Thoracic aorta (tissue), 2 donors: ENCODE data around the gene ACTR10. TPM values are rescaled to one million over a fixed set of nuclear protein-coding genes. Genes with fewer than 3 reads are reported as not detected.

Experiments used
- ATAC-seq: fragments of 150-250 bp; one replicate; pipeline ENCODE4 v1.8.0; 2017; ENCODE audit warnings: low read depth; ENCODE audit not compliant: insufficient number of reproducible peaks, low FRiP score
- DNase-seq: peaks from one replicate; pipeline ENCODE4 v3.0.0-alpha.2; 2020; ENCODE audit warnings: low spot score
- H3K27ac ChIP-seq, 2 donors: fragments of 200-600 bp; sonication (generic); 1 replicate in 1 of 2; 2 replicates in 1 of 2; pipeline ENCODE4 v1.5.1; 2016; ENCODE audit warnings: mild to moderate bottlenecking in 2 of 2, moderate library complexity in 2 of 2
- H3K27me3 ChIP-seq: fragments of 200-600 bp; sonication (generic); replicated peaks from 2 replicates; pipeline ENCODE4 v1.6.0; 2016; ENCODE audit warnings: mild to moderate bottlenecking; ENCODE audit not compliant: insufficient read depth
- H3K36me3 ChIP-seq: fragments of 200-600 bp; sonication (generic); one replicate; pipeline ENCODE4 v1.5.1; 2016
- H3K4me1 ChIP-seq, 2 donors: fragments of 200-600 bp; sonication (generic); 1 replicate in 1 of 2; 2 replicates in 1 of 2; pipeline versions ENCODE4 v1.5.1 to v1.6.0; 2016; ENCODE audit warnings: low read depth in 2 of 2, mild to moderate bottlenecking in 1 of 2; ENCODE audit not compliant: control insufficient read depth in 1 of 2
- H3K4me3 ChIP-seq: fragments of 200-600 bp; sonication (generic); 2 replicates; pipeline ENCODE4 v1.5.1; 2016; ENCODE audit warnings: mild to moderate bottlenecking
- H3K9me3 ChIP-seq: fragments of 200-600 bp; sonication (generic); 2 replicates; pipeline ENCODE4 v1.5.1; 2016
- total RNA-seq, 2 donors: library from RNA; depleted of rRNA; stranded (reverse); fragments of >200 nt; gene quantifications; one replicate each; pipeline versions ENCODE4 v1.1.0 to v1.2.3, GENCODE V29; 2016
- TF ChIP-seq, protein P1 (sequence below): fragments of 200-600 bp; sonication (generic); IDR thresholded peaks from one replicate; pipeline ENCODE4 v1.5.1; 2019; ENCODE audit warnings: antibody characterized with exemption

The ACTR10 gene
- total RNA-seq, 2 donors from 2014 or later = 78.5 to 79.7 TPM

DNA sequence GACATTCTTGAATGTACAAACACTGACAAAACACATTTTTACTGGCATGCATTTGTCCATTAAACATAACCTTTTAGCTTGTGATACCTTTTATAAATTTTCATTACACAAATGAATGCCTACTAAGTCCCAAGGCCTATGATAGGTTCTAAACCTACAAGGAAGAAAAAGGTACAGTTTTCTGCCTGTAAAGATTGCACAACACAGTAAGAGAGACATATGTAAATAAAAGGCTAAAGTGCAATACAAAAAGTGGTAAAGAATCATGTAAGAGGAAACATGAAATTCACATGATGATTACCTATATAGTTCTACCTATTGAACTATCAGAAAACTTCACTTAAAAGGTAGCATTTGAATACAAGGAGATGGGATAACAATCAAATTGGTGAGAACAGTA, 83.8 kb downstream of the ACTR10 start:
- Histone ChIP-seq H3K27ac (no peak overlapping the region), H3K4me1 (peaks cover 33 to 64% of the 10 kb centered on the region in 2 donors)

DNA sequence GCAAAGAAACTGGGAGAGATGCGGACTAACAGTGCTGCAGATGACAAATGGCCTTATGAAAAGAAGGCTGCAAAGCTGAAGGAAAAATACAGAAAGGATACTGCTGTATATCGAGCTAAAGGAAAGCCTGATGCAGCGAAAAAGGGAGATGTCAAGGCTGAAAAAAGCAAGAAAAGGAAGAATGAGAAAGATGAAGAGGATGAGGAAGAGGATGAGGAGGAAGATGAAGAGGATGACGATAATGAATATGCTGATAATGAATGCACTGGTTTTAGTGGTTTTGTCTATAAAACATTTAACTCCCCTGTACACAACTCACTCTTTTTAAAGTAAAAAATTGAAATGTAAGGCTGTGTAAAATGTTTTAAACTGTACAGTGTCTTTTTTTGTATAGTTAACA, 85.2 kb downstream of the ACTR10 start:
- no peak for ATAC-seq
- DNase-seq = no peak
- Histone ChIP-seq H3K4me1 (peaks cover 33 to 70% of the 10 kb centered on the region in 2 donors), H3K27ac (no peak overlapping the region), H3K9me3 (no peaks in the 10 kb centered on the region), H3K27me3 (no peaks in the 10 kb centered on the region), H3K36me3 (peaks cover 13% of the 10 kb centered on the region), H3K4me3 (no peak overlapping the region)
- TF ChIP-seq, protein P1, sequence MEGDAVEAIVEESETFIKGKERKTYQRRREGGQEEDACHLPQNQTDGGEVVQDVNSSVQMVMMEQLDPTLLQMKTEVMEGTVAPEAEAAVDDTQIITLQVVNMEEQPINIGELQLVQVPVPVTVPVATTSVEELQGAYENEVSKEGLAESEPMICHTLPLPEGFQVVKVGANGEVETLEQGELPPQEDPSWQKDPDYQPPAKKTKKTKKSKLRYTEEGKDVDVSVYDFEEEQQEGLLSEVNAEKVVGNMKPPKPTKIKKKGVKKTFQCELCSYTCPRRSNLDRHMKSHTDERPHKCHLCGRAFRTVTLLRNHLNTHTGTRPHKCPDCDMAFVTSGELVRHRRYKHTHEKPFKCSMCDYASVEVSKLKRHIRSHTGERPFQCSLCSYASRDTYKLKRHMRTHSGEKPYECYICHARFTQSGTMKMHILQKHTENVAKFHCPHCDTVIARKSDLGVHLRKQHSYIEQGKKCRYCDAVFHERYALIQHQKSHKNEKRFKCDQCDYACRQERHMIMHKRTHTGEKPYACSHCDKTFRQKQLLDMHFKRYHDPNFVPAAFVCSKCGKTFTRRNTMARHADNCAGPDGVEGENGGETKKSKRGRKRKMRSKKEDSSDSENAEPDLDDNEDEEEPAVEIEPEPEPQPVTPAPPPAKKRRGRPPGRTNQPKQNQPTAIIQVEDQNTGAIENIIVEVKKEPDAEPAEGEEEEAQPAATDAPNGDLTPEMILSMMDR = no peak

More for the DNA sequence above, 83.8 kb downstream of the ACTR10 start:
- peaks cover 7% of the 10 kb centered on the region for H3K36me3 ChIP-seq
- DNase-seq = no peak
- H3K4me3 ChIP-seq = no peak overlapping the region
- TF ChIP-seq, protein P1 = no peak
- no peaks in the 10 kb centered on the region for H3K9me3 ChIP-seq
- ATAC-seq = no peak
- no peaks in the 10 kb centered on the region for H3K27me3 ChIP-seq

Other genes with a start within 250 kb of the ACTR10 start
- gene ARMH4, start 47.9 kb upstream of the ACTR10 start, total RNA-seq = 10 to 100 TPM; 10.0 to 10.8 TPM
- 10 to 100 TPM; 91.5 to 93.0 TPM for gene PSMA3, start 44.7 kb downstream of the ACTR10 start, total RNA-seq
- gene ARID4A, start 98.4 kb downstream of the ACTR10 start, total RNA-seq = 10 to 100 TPM; 10.4 to 38.0 TPM
- gene TOMM20L, start 195.8 kb downstream of the ACTR10 start, total RNA-seq = not detected
- 10 to 100 TPM; 43.9 to 87.1 TPM for gene TIMM9, start 227.4 kb downstream of the ACTR10 start, total RNA-seq
- gene KIAA0586, start 227.6 kb downstream of the ACTR10 start, total RNA-seq = 10 to 100 TPM; 18.0 to 45.7 TPM